Activated naive CD8-positive, alpha-beta T cell treated with anti-CD3 and anti-CD28 coated beads, Interleukin-2, amount 10 ng/mL, durations not matched to agents 7 days and 5 days (primary cell): ENCODE data around the gene FAM53B. TPM values are rescaled to one million over a fixed set of nuclear protein-coding genes. Genes with fewer than 3 reads are reported as not detected.
"Not testable (repeated sequence)": the region's sequence is repeated elsewhere in the genome, so short reads cannot be mapped to it uniquely, and the experiment has no call there.

Experiments
- ATAC-seq: fragments of 150-1000 bp; cut with Tn5 transposase; one replicate; pipeline ENCODE4 v1.10.0; 2021; ENCODE audit warnings: low read depth, moderate library complexity
- POLR2A ChIA-PET: fragments of 350-600 bp; sonication (Branson Sonifier 250); formaldehyde crosslinking; loops from one replicate; lab custom pipeline; 2021; ENCODE audit warnings: antibody characterized with exemption; lab: Charles Lee
- DNase-seq: peaks from one replicate; pipeline ENCODE4 v3.0.0; 2021
- H3K27ac Mint-ChIP-seq: one replicate; pipeline ENCODE4 v1.8.0; 2022; ENCODE audit warnings: mild to moderate bottlenecking, mixed read lengths
- H3K27me3 Mint-ChIP-seq: one replicate; pipeline ENCODE4 v1.8.0; 2022; ENCODE audit warnings: mild to moderate bottlenecking, moderate library complexity, mixed read lengths
- H3K36me3 Mint-ChIP-seq: one replicate; pipeline ENCODE4 v1.8.0; 2021; ENCODE audit warnings: mild to moderate bottlenecking, mixed read lengths
- H3K4me1 Mint-ChIP-seq: one replicate; pipeline ENCODE4 v1.8.0; 2021; ENCODE audit warnings: mixed read lengths
- H3K4me3 Mint-ChIP-seq: one replicate; pipeline ENCODE4 v1.8.0; 2022; ENCODE audit warnings: mild to moderate bottlenecking, moderate library complexity, mixed read lengths
- H3K9me3 Mint-ChIP-seq: one replicate; pipeline ENCODE4 v1.8.0; 2021; ENCODE audit warnings: mixed read lengths
- total RNA-seq, 2 experiments: library from RNA; stranded (reverse); gene quantifications; one replicate each; pipeline ENCODE4 v1.2.3, GENCODE V29; 2021

The FAM53B gene
- total RNA-seq, 2 experiments from 2014 or later, result 29.8 to 33.0 TPM

DNA sequence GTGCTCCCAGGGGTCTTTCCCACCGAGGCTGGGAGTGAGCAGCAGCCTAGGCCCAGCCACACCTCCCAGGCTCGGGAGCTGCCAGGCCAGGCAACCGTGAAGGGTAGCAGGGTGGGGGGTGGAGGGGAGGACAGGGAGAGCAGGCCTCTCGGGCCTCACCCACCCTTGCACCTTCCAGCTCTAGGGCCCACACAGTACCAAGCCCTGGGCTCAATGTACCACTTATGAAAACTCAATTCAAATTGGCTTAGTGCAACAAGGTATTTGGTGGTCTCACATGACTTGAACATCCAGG, 127.4 kb downstream of the FAM53B start:
- POLR2A ChIA-PET, result no interaction called here
- ATAC-seq (no peak), DNase-seq (no peak)
- no peaks in the 10 kb centered on the region for H3K36me3 Mint-ChIP-seq
- H3K9me3 Mint-ChIP-seq, result no peaks in the 10 kb centered on the region
- peaks cover 5% of the 10 kb centered on the region for H3K4me1 Mint-ChIP-seq
- no peak overlapping the region for H3K27ac Mint-ChIP-seq
- H3K4me3 Mint-ChIP-seq, result no peak overlapping the region
- no peaks in the 10 kb centered on the region for H3K27me3 Mint-ChIP-seq

- Mint-ChIP-seq H3K27me3 (no peaks in the 10 kb centered on the region), H3K9me3 (no peaks in the 10 kb centered on the region), H3K27ac (no peak overlapping the region), H3K4me3 (no peak overlapping the region), H3K4me1 (peaks cover 8% of the 10 kb centered on the region), H3K36me3 (no peaks in the 10 kb centered on the region)
- no peak for DNase-seq
- POLR2A ChIA-PET, result no interaction called here
- ATAC-seq, result no peak
Measured at GRCh38 chr10:124616040-124616835, 127.9 kb downstream of the FAM53B start.

GRCh38 chr10:124615259-124615658, 128.9 kb downstream of the FAM53B start:
- DNase-seq (no peak), ATAC-seq (no peak)
- Mint-ChIP-seq H3K9me3 (no peaks in the 10 kb centered on the region), H3K27me3 (no peaks in the 10 kb centered on the region), H3K4me3 (no peak overlapping the region), H3K27ac (no peak overlapping the region), H3K4me1 (peaks cover 12% of the 10 kb centered on the region), H3K36me3 (no peaks in the 10 kb centered on the region)
- POLR2A ChIA-PET, result no interaction called here

GRCh38 chr10:124614003-124614659, 130.0 kb downstream of the FAM53B start:
- Mint-ChIP-seq H3K4me3 (no peak overlapping the region), H3K9me3 (no peaks in the 10 kb centered on the region), H3K27me3 (no peaks in the 10 kb centered on the region), H3K36me3 (no peaks in the 10 kb centered on the region), H3K4me1 (peaks cover 12% of the 10 kb centered on the region), H3K27ac (no peak overlapping the region)
- ATAC-seq (no peak), DNase-seq (no peak)
- POLR2A ChIA-PET, result no interaction called here

GRCh38 chr10:124612611-124613498, 131.3 kb downstream of the FAM53B start:
- POLR2A ChIA-PET, result interaction anchor here (1.5 kb wide), 1 partner anchor 9 kb away, joined by 3 read pairs; no protein-coding TSS in a partner anchor
- ATAC-seq, result peak; percentile 24
- Mint-ChIP-seq H3K4me3 (no peak overlapping the region), H3K36me3 (no peaks in the 10 kb centered on the region), H3K4me1 (peaks cover 10% of the 10 kb centered on the region), H3K9me3 (no peaks in the 10 kb centered on the region), H3K27me3 (no peaks in the 10 kb centered on the region), H3K27ac (no peak overlapping the region)
- no peak for DNase-seq

DNA sequence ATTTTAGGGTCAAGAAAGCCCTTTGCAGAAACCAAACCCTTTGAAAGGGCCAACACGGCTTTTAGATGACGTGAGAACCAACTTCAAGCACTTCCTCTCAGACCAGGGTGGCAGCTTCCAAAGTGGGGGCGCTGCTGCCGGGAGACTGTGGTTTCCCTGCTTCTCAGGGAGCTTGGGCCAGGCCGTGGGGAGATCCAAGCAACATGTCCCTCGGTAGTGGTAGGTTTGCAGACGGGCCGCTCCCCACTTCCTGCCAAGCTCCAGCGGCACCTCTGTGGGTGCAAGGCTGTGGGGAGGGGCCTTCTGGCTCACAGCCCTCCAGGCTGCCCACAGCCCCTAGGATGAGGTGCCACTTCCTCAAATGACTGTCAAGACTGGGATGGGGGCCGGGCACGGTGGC, 132.4 kb downstream of the FAM53B start:
- Mint-ChIP-seq H3K27ac (peak overlapping the region; percentile 73), H3K4me1 (peaks cover 10% of the 10 kb centered on the region), H3K9me3 (no peaks in the 10 kb centered on the region), H3K27me3 (no peaks in the 10 kb centered on the region), H3K36me3 (no peaks in the 10 kb centered on the region), H3K4me3 (peak overlapping the region; percentile 17)
- DNase-seq (peak; percentile 56), ATAC-seq (peak; percentile 77)
- POLR2A ChIA-PET, result no interaction called here

GRCh38 chr10:124610851-124611250, 133.3 kb downstream of the FAM53B start:
- peak overlapping the region; percentile 48 for H3K27ac Mint-ChIP-seq
- ATAC-seq, DNase-seq, H3K4me1 Mint-ChIP-seq, H3K36me3 Mint-ChIP-seq, H3K9me3 Mint-ChIP-seq, POLR2A ChIA-PET, H3K27me3 Mint-ChIP-seq, H3K4me3 Mint-ChIP-seq: not testable (repeated sequence)

GRCh38 chr10:124610186-124610585, 134.0 kb downstream of the FAM53B start:
- H3K4me1 Mint-ChIP-seq, POLR2A ChIA-PET, DNase-seq, H3K27me3 Mint-ChIP-seq, H3K9me3 Mint-ChIP-seq, ATAC-seq, H3K36me3 Mint-ChIP-seq, H3K4me3 Mint-ChIP-seq, H3K27ac Mint-ChIP-seq: not testable (repeated sequence)

- POLR2A ChIA-PET, result no interaction called here
- Mint-ChIP-seq H3K4me3 (no peak overlapping the region), H3K36me3 (no peaks in the 10 kb centered on the region), H3K27ac (no peak overlapping the region), H3K4me1 (peaks cover 10% of the 10 kb centered on the region), H3K27me3 (no peaks in the 10 kb centered on the region), H3K9me3 (no peaks in the 10 kb centered on the region)
- ATAC-seq, result no peak
- no peak for DNase-seq
Measured at GRCh38 chr10:124609698-124610097, 134.5 kb downstream of the FAM53B start.

- H3K27me3 Mint-ChIP-seq, result no peaks in the 10 kb centered on the region
- H3K9me3 Mint-ChIP-seq, result no peaks in the 10 kb centered on the region
- no peak for ATAC-seq
- H3K36me3 Mint-ChIP-seq, result no peaks in the 10 kb centered on the region
- peaks cover 10% of the 10 kb centered on the region for H3K4me1 Mint-ChIP-seq
- H3K4me3 Mint-ChIP-seq, result no peak overlapping the region
- H3K27ac Mint-ChIP-seq, result no peak overlapping the region
- POLR2A ChIA-PET, result no interaction called here
- DNase-seq, result no peak
Measured at GRCh38 chr10:124608093-124608721, 136.0 kb downstream of the FAM53B start.

DNA sequence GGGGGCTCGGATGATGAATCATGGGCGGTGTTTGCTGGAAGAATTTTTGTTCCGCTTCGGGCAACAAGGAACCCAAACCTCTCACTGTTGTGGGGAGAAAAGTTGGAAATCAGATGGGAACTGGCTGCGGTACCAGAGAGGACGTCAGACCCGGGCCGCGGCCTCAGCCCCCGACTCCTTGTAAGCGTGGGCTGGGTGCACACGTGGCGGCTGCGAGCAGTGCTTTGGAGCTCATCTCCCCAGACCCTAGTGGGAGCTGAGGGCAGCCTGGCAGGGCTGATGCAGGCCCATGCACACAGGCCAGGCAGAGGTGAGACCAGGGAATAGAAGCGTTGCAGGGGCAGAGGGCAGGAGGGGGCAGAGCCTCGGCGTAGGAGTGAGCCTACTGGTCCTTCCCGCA, 136.5 kb downstream of the FAM53B start:
- POLR2A ChIA-PET, result no interaction called here
- Mint-ChIP-seq H3K36me3 (no peaks in the 10 kb centered on the region), H3K4me1 (peaks cover 10% of the 10 kb centered on the region), H3K27me3 (no peaks in the 10 kb centered on the region), H3K4me3 (no peak overlapping the region), H3K9me3 (no peaks in the 10 kb centered on the region), H3K27ac (no peak overlapping the region)
- no peak for DNase-seq
- no peak for ATAC-seq

- no peak for ATAC-seq
- Mint-ChIP-seq H3K36me3 (no peaks in the 10 kb centered on the region), H3K27me3 (no peaks in the 10 kb centered on the region), H3K9me3 (no peaks in the 10 kb centered on the region), H3K4me1 (peaks cover 7% of the 10 kb centered on the region), H3K4me3 (no peak overlapping the region), H3K27ac (no peak overlapping the region)
- no peak for DNase-seq
- POLR2A ChIA-PET, result no interaction called here
Measured at GRCh38 chr10:124606822-124607221, 137.4 kb downstream of the FAM53B start.
